GM12891 (cell line): ENCODE data around the gene GNG10.

ENCODE experiments used
- DNase-seq: peaks from one replicate; pipeline ENCODE4 v3.0.0; 2011; ENCODE audit warnings: low spot score; ENCODE audit not compliant: insufficient read length
- FAIRE-seq: peaks from 2 replicates; lab custom pipeline; 2011; peaks lifted over from hg19 to GRCh38; lab: Jason Lieb, UNC
- PAX5 ChIP-seq: IDR thresholded peaks from 2 replicates; pipeline ENCODE4 v1.6.1; 2011; ENCODE audit warnings: low read length, moderate library complexity, mild to moderate bottlenecking; ENCODE audit not compliant: insufficient read depth, severe bottlenecking
- POLR2A ChIP-seq: IDR thresholded peaks from 2 replicates; pipeline ENCODE4 v1.6.1; 2011; ENCODE audit warnings: low read depth, low read length, control low read depth
- POLR2AphosphoS5 ChIP-seq: IDR thresholded peaks from 2 replicates; pipeline ENCODE4 v1.6.1; 2011; ENCODE audit warnings: low read depth, low read length, control low read depth
- POU2F2 ChIP-seq: IDR thresholded peaks from 2 replicates; pipeline ENCODE4 v1.6.1; 2011; ENCODE audit warnings: low read depth, mild to moderate bottlenecking, control low read depth, low read length, moderate library complexity
- SPI1 ChIP-seq: IDR thresholded peaks from 2 replicates; pipeline ENCODE4 v1.6.1; 2011; ENCODE audit warnings: low read depth, low read length, control low read depth
- TAF1 ChIP-seq: IDR thresholded peaks from 2 replicates; pipeline ENCODE4 v1.6.1; 2011; ENCODE audit warnings: low read depth, low read length, control low read depth

The GNG10 gene

GRCh38 chr9:111712369-111712768, 51.0 kb downstream of the GNG10 start:
- no peak for TF ChIP-seq SPI1
- TF ChIP-seq POU2F2: no peak
- no peak for TF ChIP-seq POLR2A
- no peak for TF ChIP-seq TAF1
- TF ChIP-seq PAX5: no peak
- FAIRE-seq: no peak
- DNase-seq: no peak

GRCh38 chr9:111715471-111715870, 54.1 kb downstream of the GNG10 start:
- FAIRE-seq (no peak), DNase-seq (no peak)
- TF ChIP-seq POLR2A (no peak), PAX5 (no peak), SPI1 (no peak), POU2F2 (no peak), POLR2AphosphoS5 (no peak), TAF1 (no peak)

- FAIRE-seq (no peak), DNase-seq (no peak)
- TF ChIP-seq POLR2AphosphoS5 (no peak), POU2F2 (no peak), PAX5 (no peak), TAF1 (no peak), POLR2A (no peak), SPI1 (no peak)
These were observed 58.1 kb downstream of the GNG10 start for GRCh38 chr9:111719541-111719940.
